GM23338 (cell line): Measurements from ENCODE around the gene GSG1L.

Source experiments
- EZH2 ChIP-seq: fragments of 200-600 bp; sonication (generic); IDR thresholded peaks from one replicate; pipeline ENCODE4 v1.8.0; 2017; ENCODE audit warnings: antibody characterized with exemption, mild to moderate bottlenecking, low read depth; ENCODE audit not compliant: unreplicated experiment
- REST ChIP-seq: IDR thresholded peaks from one replicate; pipeline ENCODE4 v1.6.1; 2018; ENCODE audit warnings: antibody characterized with exemption; ENCODE audit not compliant: unreplicated experiment
- TF ChIP-seq, protein P1 (sequence below), 2 experiments: fragments of 200-600 bp in 1 of 2; sonication (generic) in 1 of 2; conservative IDR thresholded peaks; 2 replicates each; pipeline versions ENCODE4 v1.5.1 to v1.6.1; 2016 to 2017; ENCODE audit warnings: antibody characterized with exemption in 2 of 2, low read depth in 2 of 2, mild to moderate bottlenecking in 2 of 2, moderate library complexity in 1 of 2

- TF ChIP-seq, protein P1, sequence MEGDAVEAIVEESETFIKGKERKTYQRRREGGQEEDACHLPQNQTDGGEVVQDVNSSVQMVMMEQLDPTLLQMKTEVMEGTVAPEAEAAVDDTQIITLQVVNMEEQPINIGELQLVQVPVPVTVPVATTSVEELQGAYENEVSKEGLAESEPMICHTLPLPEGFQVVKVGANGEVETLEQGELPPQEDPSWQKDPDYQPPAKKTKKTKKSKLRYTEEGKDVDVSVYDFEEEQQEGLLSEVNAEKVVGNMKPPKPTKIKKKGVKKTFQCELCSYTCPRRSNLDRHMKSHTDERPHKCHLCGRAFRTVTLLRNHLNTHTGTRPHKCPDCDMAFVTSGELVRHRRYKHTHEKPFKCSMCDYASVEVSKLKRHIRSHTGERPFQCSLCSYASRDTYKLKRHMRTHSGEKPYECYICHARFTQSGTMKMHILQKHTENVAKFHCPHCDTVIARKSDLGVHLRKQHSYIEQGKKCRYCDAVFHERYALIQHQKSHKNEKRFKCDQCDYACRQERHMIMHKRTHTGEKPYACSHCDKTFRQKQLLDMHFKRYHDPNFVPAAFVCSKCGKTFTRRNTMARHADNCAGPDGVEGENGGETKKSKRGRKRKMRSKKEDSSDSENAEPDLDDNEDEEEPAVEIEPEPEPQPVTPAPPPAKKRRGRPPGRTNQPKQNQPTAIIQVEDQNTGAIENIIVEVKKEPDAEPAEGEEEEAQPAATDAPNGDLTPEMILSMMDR (conservative IDR thresholded peaks at IDR 0.05; ENCODE audit: low read depth in 2 of 2), result no peak
- TF ChIP-seq REST (no peak), EZH2 (no peak)
These were observed 293.0 kb downstream of the GSG1L start for GRCh38 chr16:27770271-27771196.
